Superior temporal gyrus (tissue), 1 donor: Measurements from ENCODE around the gene ARPP21.

ENCODE experiments used
- DNase-seq: peaks from one replicate; pipeline ENCODE4 v3.0.0-alpha.2; 2016; ENCODE audit errors: extremely low spot score

Gene ARPP21

GRCh38 chr3:35737527-35737926, 98.2 kb downstream of the ARPP21 start:
- DNase-seq = no peak

- DNase-seq = no peak
Observed at GRCh38 chr3:35737934-35738706, 98.8 kb downstream of the ARPP21 start.

GRCh38 chr3:35739181-35739809, 100.0 kb downstream of the ARPP21 start:
- no peak for DNase-seq

GRCh38 chr3:35739964-35740527, 100.7 kb downstream of the ARPP21 start:
- DNase-seq = no peak

- DNase-seq = no peak
Observed at GRCh38 chr3:35743218-35743617, 103.9 kb downstream of the ARPP21 start.

GRCh38 chr3:35744419-35744818, 105.1 kb downstream of the ARPP21 start:
- peak; percentile 69 for DNase-seq

- no peak for DNase-seq
Observed at GRCh38 chr3:35745351-35745750, 106.0 kb downstream of the ARPP21 start.

GRCh38 chr3:35745802-35746484, 106.6 kb downstream of the ARPP21 start:
- no peak for DNase-seq

GRCh38 chr3:35746492-35746891, 107.2 kb downstream of the ARPP21 start:
- DNase-seq = no peak

GRCh38 chr3:35748144-35748543, 108.8 kb downstream of the ARPP21 start:
- no peak for DNase-seq

GRCh38 chr3:35751207-35751606, 111.9 kb downstream of the ARPP21 start:
- no peak for DNase-seq

GRCh38 chr3:35757991-35758757, 118.8 kb downstream of the ARPP21 start:
- DNase-seq = no peak

GRCh38 chr3:35760146-35760545, 120.8 kb downstream of the ARPP21 start:
- peak; percentile 59 for DNase-seq

- DNase-seq = no peak
Observed at GRCh38 chr3:35761311-35761710, 122.0 kb downstream of the ARPP21 start.

GRCh38 chr3:35772381-35773015, 133.2 kb downstream of the ARPP21 start:
- DNase-seq = peak; percentile 63

- no peak for DNase-seq
Observed at GRCh38 chr3:35773417-35773816, 134.1 kb downstream of the ARPP21 start.

- DNase-seq = no peak
Observed at GRCh38 chr3:35776346-35776745, 137.0 kb downstream of the ARPP21 start.

GRCh38 chr3:35777065-35777464, 137.7 kb downstream of the ARPP21 start:
- no peak for DNase-seq

- DNase-seq = no peak
Observed at GRCh38 chr3:35777563-35778554, 138.5 kb downstream of the ARPP21 start.

- DNase-seq = no peak
Observed at GRCh38 chr3:35779611-35780010, 140.3 kb downstream of the ARPP21 start.
